ENCODE results near the gene CFAP74.

GRCh38 chr1:1997576-1997975 lies 6.0 kb downstream of the CFAP74 start:
- TF ChIP-seq CTCF (tag by site-specific recombination; IDR thresholded peaks at IDR 0.05) (no peak), MEIS1 (CRISPR knock-in tag; IDR thresholded peaks at IDR 0.05; ENCODE audit: borderline replicate concordance) (no peak), ZNF549 (tag by site-specific recombination; IDR thresholded peaks at IDR 0.05) (no peak), ZNF341 (tag by site-specific recombination; IDR thresholded peaks at IDR 0.05; ENCODE audit: low read depth) (no peak), PRDM1 (tag by site-specific recombination; IDR thresholded peaks at IDR 0.05) (no peak), ZIC2 (tag by site-specific recombination; IDR thresholded peaks at IDR 0.05) (no peak), ZFP41 (tag by site-specific recombination; IDR thresholded peaks at IDR 0.05; ENCODE audit: borderline replicate concordance) (no peak), SALL2 (tag by site-specific recombination; IDR thresholded peaks at IDR 0.05; ENCODE audit: borderline replicate concordance) (no peak), ZBTB26 (tag by site-specific recombination; optimal IDR thresholded peaks at IDR 0.05) (no peak)
